GM21381 (cell line): Measurements from ENCODE around the gene MEGF11.

Experiments
- ATAC-seq: cut with Tn5 transposase; IDR thresholded peaks from one replicate; pipeline ENCODE4 v1.9.1; 2021; ENCODE audit warnings: mild to moderate bottlenecking, moderate library complexity; ENCODE audit not compliant: unreplicated experiment

Gene MEGF11

DNA sequence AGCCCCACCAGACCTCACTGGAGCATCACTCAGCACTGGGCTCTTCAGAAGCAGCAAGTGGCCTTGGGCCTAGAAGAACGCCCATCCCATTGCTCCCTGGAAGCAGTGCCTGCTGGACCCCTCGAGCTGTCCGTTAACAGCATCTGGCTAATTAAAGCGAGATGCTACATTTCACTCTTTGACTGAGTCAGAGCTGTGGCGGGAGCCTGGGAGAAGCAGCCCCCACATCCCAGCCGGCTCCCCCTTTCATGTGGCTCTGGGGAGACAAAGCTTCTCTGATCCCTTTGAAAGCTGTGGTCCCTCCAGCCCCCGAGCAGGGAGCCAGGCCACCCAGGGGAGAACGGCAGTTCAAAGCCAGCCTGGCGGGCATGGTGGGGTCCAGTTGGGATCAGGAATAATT, 103.7 kb downstream of the MEGF11 start:
- no peak for ATAC-seq

DNA sequence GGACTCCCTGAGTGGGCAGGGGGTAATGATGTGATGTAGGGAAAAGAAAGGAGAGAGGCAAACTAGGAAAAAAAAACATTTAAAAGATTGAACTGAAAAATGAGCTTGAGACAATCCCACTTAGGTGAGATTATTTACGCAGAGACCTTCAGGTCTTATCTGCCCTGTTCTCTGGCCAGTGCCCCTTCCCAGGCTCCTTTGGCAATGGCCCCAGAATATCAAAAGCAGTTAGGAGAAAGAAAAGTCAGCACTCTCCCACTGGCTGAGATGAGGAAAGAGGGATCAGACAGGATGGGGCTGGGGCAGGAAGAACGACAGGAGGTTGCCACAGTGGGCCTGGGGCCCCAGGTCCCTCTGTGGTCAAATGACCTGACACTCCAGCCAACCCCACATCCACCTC, 105.4 kb downstream of the MEGF11 start:
- ATAC-seq, result no peak

DNA sequence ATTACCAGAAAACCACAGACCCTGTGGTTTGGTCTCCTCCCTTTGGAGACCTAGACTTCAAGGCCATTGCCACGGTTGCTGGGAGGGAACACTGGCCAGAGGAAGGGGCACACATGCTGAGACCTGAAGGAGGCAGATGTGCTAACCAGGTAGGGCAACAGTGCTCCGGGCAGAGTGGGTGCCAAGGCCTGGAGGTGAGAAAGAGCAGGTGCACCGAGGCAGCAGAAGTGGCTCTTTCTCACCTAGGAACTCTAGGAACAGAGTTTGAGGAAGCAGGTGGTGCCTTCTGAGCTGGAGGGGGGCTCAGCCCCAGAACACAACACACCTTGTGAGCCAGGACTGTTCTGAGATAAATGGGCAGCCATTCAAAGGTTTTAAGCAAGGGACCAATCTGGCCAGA, 106.1 kb downstream of the MEGF11 start:
- ATAC-seq, result no peak

DNA sequence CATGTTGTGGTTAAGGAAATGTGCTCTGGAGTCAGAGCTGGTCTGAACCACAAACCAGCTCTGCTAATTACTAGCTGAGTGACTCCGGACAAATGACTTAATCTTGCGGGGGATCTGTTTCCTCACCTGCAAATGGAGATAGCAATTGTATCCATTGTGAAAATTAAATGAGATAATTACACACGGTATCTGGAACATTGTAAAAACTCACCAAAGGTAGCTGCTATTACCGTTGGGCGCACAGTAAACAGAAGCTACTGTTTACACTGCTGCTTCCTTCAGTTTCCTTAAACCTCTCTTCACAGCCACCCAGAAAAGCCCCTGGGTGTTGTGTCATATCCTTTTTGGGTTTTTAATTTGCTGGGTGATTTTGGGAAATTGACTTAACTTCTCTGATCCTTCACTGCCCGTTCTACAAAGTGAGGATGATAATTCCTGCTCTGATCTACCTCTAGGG, 107.8 kb downstream of the MEGF11 start:
- no peak for ATAC-seq

DNA sequence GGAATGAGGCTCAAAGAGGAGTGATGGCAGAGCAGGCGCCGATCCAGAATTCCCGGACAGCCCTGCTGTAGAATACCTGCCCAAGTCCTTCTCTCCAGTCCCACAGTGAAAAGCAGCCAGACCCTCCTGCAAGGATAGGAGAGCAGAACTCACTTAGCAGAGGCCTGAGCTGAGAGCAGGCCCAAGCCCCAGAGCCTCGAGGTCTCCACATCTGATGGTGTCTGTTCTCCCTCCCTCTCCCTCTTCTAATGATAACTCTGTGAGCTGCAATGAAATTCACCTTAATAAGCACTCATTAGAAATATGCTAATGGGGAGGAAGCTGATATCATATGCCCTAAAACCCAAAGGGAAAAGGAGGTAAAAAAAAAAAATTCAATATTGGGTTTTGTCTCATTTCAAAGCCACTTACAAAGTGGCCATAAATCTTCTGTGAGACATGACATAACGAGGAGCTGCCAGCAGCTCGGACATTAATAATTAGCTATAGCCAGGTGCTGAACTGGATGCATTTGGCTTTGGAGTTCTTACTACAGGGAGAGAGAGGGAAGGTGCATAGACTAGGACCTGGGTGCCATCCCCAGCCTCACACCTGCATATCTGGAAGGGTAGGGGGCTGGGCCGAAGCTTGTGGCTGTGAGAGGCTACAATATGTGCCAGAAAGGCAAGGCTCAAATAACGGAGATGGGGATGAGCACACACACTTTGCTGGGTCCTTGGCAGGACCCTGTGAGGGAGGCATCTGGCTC, 108.4 kb downstream of the MEGF11 start:
- no peak for ATAC-seq

DNA sequence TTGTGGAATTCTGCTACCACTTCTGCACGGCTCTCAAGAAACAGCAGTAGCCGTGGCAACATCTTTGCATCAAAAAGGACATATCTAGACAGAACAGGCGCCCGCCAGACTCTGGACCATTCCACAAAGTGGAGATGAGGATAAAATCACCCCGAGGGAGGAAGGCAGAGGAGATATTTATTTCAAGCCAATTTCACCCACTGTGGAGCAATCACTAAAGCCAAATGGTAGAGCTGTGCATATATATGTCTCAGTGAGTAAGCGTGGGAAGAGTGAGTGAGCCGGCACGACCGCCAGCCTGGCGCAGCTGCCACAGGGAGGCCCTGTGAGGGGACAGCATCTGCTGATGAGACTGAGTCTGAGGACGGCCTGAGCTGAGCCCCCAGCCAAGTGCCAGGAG, 111.3 kb downstream of the MEGF11 start:
- ATAC-seq, result no peak

DNA sequence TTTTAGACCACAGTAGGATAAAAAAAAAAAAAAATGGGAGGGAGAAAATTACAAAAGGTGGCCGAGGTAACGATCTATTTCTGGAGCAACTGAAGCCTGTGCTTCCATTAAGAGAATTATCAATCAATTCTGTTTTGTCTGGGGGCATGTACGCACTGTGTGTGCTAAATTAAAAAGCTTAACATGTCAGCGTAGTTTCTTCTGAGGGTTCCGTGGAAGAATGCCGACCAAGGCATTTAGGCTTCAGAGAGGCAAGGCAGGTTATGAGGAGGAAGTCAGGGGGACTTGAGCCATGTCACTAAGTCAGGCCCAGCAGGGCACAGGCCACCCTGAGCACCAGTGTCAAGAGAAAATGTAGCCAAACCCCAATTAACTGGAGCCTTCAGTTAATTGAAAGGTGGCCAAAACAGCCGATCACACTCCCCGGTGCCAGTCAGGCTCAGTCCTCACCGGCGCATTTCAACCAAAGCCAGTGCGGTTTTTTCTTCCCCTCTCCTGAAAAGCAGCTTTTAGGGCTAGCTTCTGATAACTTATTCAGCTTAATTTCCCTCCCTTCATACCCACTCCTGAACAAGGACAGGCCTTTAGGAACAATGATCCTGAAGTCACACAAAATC, 113.9 kb downstream of the MEGF11 start:
- no peak for ATAC-seq

DNA sequence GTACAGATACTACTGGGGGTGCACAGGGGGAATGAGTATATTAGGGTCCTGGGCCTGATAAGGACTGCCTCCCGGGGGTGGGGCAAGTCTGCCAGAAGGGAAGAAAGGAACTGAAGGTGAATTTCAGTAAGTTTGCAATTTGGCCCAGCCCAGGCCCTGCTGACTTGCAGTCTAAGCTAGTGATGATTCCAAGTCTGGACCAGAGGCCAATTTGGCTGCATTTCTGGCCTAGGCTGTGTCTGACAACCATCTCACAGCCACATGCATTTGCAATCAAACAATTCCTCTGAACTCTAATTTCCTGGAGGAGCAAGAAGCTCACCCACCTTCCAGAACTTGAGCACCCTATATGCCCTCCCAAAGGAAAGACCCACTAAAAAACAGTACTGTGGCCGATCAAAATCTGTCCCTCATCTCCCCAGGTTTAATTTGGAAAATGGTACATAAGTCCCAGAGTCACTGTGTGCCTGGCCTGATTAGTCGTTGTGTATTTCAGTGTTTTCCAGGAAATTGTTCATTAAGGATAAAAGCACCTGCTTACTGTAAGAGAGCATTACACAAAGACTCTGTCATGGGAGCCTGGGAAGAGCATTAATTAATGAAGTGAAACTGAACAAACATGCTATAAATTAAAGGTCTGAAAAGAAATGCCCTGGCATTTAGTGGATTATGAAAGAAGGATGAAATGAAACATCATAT, 114.5 kb downstream of the MEGF11 start:
- no peak for ATAC-seq

DNA sequence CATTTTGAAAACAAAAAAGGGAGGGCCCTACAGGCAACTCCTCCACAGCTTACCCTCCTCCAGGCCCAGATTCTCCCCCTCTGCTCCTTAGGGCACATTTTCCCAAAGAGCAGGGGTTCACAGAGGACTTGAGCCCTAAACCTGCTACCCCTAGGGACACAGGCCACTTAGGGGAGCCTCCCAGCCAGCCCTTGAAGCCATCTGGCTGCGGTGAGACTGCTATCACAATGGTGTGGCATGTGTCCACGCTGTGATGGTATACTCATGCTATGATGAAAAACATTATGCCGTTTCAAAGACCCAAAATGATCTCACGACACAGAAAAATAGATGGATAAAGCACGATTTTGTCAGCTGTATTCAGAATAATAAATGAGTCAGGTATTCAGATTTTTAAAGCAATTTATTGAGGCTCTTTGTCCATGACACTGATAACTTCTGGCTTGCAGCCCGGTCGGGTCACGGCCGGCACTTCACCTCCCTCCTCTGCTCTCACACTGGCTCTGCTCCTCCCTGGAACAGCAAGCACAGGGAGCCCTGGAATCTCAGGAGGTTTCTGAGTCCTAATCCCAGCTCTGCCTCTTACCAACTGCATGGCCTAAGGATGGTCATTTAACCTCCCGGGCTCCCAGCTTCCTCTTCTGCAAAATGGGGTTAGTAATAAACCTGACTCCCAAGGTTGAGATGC, 115.3 kb downstream of the MEGF11 start:
- ATAC-seq, result no peak

DNA sequence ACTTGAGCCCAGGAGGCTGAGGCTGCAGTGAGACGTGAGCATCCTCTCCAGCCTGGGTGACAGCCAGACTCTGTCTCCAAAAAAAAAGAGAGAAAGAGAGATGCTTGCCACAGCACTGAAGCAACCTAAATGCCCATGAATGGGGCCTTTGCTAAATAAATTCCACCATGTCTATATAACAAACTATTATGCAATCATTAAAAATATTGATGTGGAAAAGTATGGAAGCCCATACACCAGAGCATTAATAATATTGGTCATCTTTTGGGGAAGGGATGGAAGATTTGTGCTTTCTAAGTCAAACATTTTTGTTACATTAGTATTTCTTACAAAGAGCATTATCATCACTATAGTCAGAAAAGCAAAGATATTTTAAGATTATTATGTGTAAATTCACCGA, 116.6 kb downstream of the MEGF11 start:
- no peak for ATAC-seq

DNA sequence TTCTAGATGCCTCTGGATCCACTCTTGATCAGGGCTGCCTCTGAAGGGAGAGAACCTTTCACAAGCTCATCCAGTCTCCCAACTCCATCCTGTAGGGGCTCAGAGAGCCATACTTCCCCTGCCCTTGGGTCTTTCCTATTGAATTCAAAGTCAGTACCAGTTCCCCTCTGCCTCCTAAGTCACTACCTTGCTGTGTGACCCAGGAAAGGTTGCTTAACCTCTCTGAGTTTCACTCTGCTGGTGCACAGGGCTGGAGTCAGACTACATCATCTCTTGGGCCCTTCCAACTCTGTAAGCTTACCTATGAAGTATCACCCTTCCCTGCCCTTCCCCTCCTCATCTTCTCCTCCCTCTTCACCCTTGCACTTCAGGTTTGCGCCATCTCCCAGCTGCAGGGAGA, 117.9 kb downstream of the MEGF11 start:
- no peak for ATAC-seq

DNA sequence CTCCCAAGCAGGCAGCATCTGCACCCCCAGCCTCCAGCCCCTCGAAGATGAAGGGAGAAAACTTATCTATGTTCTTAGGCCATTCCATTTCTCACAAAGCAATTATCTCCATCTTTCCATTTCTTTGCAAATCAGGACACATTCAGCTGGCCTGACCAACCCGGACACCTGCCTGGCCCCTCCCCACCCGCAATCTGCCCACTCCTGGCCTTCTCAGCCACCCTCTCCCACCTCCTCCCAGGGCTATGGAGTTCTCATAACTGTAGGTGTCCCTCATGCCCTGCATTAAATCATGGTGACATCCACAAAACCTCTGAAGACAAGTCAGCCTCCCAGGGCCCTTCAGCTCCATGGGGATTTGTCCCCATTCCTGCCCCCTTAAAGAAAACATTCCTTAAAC, 119.3 kb downstream of the MEGF11 start:
- ATAC-seq, result no peak

DNA sequence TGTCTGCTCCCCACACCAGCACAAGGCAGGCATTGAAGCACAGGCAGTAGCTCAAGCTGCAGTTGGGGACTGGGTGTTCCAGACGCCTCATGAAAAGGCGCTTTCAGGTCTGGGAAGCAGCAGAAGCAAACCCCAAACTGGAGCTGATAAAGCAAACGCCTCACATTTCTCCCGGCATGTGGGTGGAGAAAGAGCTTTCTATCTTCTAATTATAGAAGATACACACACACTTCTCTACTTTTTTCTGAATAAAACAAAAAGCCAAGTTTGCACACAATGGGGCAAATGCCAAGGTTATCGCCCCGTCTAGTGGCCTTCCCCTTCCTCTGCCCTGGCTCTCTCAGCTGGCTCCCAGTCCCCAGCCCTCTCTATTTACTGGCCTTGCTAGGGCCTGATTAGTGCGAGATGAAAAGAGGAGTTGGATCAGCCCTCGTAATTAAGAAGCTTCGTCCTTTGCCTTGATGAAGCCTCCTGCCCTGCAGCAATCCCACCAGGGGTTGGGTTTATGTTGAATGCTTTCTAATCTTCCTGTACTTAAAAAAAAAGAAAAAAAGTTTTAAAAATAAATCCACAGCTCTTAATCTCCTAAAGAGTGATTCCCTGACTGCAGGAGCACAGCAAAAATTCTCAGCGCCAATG, 120.2 kb downstream of the MEGF11 start:
- no peak for ATAC-seq

DNA sequence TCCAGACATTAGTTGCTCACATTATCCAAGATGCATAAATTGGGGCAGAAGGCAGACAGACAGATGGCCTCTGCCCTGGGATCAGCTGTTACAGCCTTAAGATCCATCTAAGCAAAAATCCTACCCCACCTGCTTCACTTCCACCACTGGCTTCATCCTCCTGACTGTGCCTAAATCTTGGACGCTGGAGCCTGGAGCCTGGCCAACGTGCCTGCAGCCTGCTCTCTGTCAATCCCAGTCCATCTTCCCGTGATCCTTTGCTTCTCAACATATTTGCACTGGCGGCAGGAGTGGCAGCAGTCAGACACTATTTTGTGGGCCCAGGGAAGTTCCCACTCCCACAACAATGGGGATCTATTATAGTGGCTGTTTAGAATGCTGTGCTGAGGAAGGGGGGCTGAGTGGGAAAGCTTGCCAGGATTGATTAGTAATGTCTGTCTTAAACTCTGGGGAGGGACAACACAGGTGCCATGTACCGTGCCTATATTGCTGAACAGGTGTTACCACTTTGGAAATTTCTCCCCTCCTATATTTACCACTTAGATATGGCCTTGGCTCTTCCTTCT, 121.2 kb downstream of the MEGF11 start:
- ATAC-seq, result no peak

DNA sequence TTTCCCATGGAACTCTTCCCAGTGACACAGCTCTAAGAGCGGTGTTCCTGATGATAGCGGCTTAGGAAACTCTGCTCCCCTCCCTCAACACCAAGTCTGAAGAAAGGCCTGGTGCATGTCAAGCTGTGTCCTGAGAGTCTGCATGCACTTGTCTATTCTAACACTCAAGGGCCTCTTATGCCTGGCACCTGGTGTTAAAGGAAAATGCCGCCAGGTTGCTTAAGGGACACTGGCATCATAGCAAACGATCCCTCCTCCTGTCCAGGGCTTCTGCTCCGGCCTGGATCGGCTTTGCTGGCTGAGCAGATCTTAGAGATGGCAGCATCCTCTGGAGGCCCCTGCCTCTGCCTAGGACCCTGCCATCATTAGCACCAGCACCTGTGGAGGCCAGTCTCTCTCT, 121.7 kb downstream of the MEGF11 start:
- ATAC-seq, result no peak

DNA sequence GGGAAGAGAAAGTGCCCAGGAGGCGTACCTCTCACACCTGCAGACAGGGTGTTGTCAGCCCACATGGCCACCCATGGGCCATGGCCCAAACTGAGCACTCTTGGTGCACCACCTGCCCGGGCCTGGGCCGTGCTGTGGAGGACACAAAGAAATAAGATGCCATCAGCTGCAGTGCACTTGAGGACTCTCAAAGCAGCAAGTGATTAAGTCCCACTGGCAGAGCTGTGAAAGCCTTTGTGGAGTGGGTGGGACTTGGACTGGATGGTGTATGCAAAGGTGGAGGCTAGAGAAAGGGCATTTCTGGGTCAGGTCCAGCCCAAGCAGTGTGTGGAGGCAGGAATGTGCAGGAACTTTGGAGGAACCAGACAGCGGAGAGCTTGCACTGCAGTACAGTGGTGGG, 122.3 kb downstream of the MEGF11 start:
- ATAC-seq, result no peak

DNA sequence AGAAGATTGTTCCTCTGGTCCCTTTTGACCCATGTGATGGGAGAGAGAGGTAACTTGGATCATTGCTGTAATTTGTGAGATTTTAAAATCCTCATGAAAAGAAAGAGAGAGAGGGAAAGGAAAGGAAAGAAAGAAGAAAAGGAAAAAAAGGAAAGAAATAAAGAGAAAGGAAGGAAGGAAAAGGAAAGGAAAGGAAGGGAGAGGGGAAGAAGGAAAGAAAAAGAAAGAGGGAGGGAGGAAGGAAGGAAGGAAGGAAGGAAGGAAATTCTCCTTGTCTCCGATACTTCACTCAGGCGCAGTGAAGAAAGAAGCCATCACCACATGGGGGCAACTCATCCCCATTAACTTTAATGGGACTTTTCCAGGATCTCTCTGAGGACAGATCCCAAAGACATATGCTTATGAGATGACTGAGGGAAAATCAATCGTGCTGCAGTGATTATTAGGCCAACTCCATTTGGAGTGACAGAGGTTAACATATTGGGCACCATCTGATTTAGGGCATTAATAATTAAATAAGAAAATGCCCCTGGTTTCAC, 123.0 kb downstream of the MEGF11 start:
- no peak for ATAC-seq

DNA sequence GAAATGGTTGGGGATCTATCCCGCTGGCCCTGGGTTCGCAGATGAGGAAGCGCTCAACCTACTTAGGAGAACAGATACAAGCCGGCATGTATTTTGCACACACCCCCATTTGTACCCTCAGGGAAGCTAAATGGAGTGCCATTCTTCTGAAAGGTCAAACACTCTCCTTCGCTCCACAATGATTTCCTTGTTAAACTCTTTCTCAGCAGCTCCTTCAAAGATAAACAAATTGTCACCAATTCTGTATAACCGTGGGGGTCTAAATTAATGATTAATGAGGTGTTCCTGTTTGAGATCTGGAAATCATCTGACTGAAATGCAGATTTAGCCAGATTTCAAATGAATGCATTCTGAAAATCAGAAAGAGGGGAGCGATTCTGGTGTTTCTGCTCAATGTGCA, 124.0 kb downstream of the MEGF11 start:
- ATAC-seq, result no peak

DNA sequence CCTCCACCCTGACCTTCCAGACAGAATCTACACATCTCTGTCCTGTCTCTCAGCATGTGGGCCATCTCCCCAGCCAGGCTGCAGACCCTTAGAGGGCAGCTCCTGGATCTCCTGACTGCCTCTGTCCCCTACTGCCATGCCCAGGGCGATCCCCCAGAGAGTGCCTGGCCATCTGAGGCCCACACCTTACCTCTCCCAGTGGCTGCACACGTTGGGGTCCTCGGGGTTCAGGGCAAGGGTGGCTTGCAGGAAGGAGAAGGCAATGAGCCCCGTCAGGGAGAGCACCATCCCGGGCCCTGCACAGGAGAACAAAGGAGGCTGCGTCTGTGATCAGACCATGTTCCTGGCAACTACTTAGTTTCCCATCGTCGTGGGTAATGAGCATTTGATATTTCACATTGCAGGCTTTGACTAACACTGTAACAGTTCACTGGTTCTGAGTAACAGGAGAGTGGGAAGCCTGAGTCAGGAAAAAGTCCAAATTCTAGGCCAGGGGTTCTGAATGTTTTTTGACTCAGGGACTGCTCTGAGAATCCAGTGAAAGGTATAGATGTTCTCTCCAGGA, 125.4 kb downstream of the MEGF11 start:
- ATAC-seq, result no peak

DNA sequence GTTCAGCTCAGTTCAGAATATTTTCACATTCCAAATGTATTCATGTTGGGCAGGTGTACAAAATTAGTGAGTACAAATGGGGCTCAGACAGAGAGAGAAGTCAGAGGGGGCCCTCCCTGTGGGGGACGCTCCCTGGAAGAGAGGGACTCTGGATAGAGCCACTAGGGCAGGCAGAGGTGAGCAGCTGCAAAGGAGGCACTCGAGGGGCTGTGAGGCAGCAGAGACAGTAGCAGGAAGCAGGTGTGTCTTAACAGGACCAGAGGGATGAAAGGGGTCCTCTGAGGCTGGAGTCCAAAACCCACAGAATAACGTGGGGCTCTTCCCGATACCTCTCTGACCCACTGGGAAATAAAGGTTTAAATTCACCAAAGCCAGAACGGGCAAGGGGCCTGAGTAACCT, 127.1 kb downstream of the MEGF11 start:
- ATAC-seq, result no peak
